Fibroblast of mammary gland (primary cell): ENCODE measurements around the gene HHATL.
A peak's percentile ranks its signal among the peaks of the same experiment; 100 is the strongest.

ENCODE experiments used
- DNase-seq: peaks from one replicate; pipeline ENCODE4 v3.0.0-alpha.2; 2010; ENCODE audit warnings: low read depth
- H3K4me3 ChIP-seq: 2 replicates; pipeline ENCODE4 v1.5.1; 2011; ENCODE audit warnings: low read depth, mild to moderate bottlenecking, low read length, moderate library complexity; ENCODE audit not compliant: control insufficient read depth
- TF ChIP-seq, protein P1 (sequence below): conservative IDR thresholded peaks from 2 replicates; pipeline ENCODE4 v1.5.1; 2011; ENCODE audit warnings: low read depth, low read length, inconsistent platforms; ENCODE audit not compliant: control insufficient read depth, insufficient read depth

The HHATL gene

GRCh38 chr3:42652251-42652610, 50.4 kb downstream of the HHATL start:
- TF ChIP-seq, protein P1, sequence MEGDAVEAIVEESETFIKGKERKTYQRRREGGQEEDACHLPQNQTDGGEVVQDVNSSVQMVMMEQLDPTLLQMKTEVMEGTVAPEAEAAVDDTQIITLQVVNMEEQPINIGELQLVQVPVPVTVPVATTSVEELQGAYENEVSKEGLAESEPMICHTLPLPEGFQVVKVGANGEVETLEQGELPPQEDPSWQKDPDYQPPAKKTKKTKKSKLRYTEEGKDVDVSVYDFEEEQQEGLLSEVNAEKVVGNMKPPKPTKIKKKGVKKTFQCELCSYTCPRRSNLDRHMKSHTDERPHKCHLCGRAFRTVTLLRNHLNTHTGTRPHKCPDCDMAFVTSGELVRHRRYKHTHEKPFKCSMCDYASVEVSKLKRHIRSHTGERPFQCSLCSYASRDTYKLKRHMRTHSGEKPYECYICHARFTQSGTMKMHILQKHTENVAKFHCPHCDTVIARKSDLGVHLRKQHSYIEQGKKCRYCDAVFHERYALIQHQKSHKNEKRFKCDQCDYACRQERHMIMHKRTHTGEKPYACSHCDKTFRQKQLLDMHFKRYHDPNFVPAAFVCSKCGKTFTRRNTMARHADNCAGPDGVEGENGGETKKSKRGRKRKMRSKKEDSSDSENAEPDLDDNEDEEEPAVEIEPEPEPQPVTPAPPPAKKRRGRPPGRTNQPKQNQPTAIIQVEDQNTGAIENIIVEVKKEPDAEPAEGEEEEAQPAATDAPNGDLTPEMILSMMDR: no peak
- H3K4me3 ChIP-seq: peak overlapping the region; percentile 76
- no peak for DNase-seq

GRCh38 chr3:42651248-42652091, 51.1 kb downstream of the HHATL start:
- peak; percentile 70 for DNase-seq
- TF ChIP-seq, protein P1: no peak
- no peak overlapping the region for H3K4me3 ChIP-seq

DNA sequence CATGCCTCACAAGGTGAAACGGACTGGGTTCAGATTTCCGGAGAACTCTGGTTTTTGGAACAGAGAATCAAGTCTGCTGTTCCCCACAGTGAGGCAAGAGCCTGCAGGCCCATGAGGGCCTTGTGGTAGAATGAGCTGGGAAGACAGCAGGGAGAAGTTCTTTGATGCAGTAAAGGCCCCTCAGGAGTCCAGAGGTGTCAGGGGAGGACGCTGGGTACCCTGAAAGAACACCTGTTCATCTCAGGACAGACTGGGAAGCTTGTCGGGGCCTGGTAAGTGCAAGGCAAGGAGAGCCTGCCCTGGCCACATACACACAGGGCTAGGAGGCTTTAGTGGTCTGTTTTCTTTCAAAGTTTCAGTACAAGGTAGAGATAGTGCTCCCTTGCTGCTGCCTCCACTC, 52.8 kb downstream of the HHATL start:
- TF ChIP-seq, protein P1: no peak
- no peak overlapping the region for H3K4me3 ChIP-seq
- DNase-seq: no peak

DNA sequence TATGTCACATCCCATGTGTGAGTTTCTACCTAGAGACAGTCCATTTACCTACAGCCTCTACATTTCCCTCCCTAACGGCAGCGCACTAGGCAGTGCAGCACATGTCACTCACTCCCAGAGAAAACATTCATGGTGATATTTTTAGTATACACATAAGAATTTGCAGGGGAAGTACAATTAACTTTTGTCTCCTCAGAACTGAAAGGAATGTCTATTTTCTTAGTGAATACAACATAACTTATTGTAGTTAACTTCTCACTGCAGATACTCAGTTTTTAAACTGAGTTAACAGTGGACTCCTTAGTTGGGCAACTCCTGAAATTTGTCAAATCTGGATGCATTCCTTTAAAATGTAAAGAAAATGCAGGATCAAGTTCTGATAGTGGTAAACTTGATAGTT, 53.6 kb downstream of the HHATL start:
- TF ChIP-seq, protein P1: no peak
- DNase-seq: no peak
- H3K4me3 ChIP-seq: no peak overlapping the region

DNA sequence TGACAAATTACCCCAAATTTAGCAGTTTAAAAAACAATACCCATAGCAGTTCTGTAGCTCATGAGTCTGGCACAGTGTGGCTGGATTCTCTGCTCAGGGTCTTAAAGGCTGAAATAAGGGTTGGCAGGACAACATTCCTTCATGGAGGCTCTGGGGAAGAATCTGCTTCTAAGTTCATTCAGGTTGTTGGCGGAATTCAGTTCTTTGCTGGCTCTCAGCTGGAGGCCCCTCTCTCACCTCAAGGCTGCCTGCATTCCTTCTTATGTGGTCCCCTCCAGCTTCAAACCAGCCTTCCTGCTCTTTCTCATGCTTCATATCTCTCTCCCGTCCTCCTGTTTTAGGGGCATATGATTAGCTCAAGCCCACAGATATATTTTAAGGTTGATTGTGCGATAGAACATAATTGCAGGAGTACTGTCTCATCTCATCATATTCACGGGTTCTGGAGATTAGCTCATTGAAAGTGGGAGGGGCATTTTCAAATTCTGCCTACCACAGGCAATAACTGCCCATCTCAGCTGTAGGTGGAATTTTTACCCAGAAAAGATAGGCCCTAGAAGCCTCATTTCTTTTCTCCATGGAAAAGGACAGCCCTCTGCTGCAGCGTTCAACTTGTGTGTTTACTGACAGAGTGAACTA, 54.7 kb downstream of the HHATL start:
- DNase-seq: no peak
- no peak overlapping the region for H3K4me3 ChIP-seq
- TF ChIP-seq, protein P1: no peak
